HEK293 (cell line): ENCODE data around the gene ZBED4.

Experiments used
- CTCF ChIA-PET: fragments of 350-600 bp; formaldehyde crosslinking; extraction: SDS; loops from one replicate; lab custom pipeline; 2021; ENCODE audit warnings: antibody characterized with exemption; lab: Yijun Ruan, JAX
- POLR2A ChIA-PET: fragments of 300-600 bp; formaldehyde crosslinking; extraction: SDS; loops from one replicate; lab custom pipeline; 2020; ENCODE audit warnings: antibody characterized with exemption, inconsistent platforms; lab: Yijun Ruan, JAX
- H3K27ac ChIP-seq: fragments of 200-500 bp; sonication (Bioruptor generic); 2 replicates; pipeline ENCODE4 v1.5.1; 2014; ENCODE audit warnings: low read depth, low read length, control low read depth, inconsistent platforms; ENCODE audit errors: extremely low read depth
- H3K36me3 ChIP-seq, 2 experiments: fragments of 200-500 bp in 1 of 2; sonication (Bioruptor generic) in 1 of 2; 1 replicate in 1 of 2; 2 replicates in 1 of 2; pipeline ENCODE4 v1.5.1; 2014 to 2017; ENCODE audit warnings: inconsistent platforms in 2 of 2, low read length in 2 of 2; ENCODE audit not compliant: control insufficient read depth in 2 of 2, insufficient read depth in 1 of 2
- H3K4me1 ChIP-seq: fragments of 200-500 bp; sonication (Bioruptor generic); 2 replicates; pipeline ENCODE4 v1.5.1; 2014; ENCODE audit warnings: mild to moderate bottlenecking, low read length, inconsistent platforms; ENCODE audit not compliant: control insufficient read depth, insufficient read depth
- H3K4me3 ChIP-seq: 2 replicates; pipeline ENCODE4 v1.5.1; 2011; ENCODE audit warnings: low read depth, mild to moderate bottlenecking, control low read depth, low read length, moderate library complexity
- H3K9me3 ChIP-seq: fragments of 200-500 bp; sonication (Bioruptor generic); 2 replicates; pipeline ENCODE4 v1.5.1; 2014; ENCODE audit warnings: low read depth, low read length, inconsistent platforms; ENCODE audit not compliant: control insufficient read depth, insufficient read depth
- HIC1 ChIP-seq: fragments of 450-650 bp; formaldehyde crosslinking; IDR thresholded peaks from 2 replicates; pipeline ENCODE4 v1.5.1; 2016; ENCODE audit warnings: missing biosample characterization, missing genetic modification characterization
- KLF8 ChIP-seq: fragments of 450-650 bp; formaldehyde crosslinking; IDR thresholded peaks from 2 replicates; pipeline ENCODE4 v1.5.1; 2016; ENCODE audit warnings: missing biosample characterization, missing genetic modification characterization
- SP3 ChIP-seq: fragments of 450-650 bp; formaldehyde crosslinking; IDR thresholded peaks from 2 replicates; pipeline ENCODE4 v1.5.1; 2016; ENCODE audit warnings: missing biosample characterization, missing genetic modification characterization
- WT1 ChIP-seq: fragments of 450-650 bp; formaldehyde crosslinking; IDR thresholded peaks from 2 replicates; pipeline ENCODE4 v1.5.1; 2016; ENCODE audit warnings: missing biosample characterization, missing genetic modification characterization
- ZBTB1 ChIP-seq: fragments of 450-650 bp; formaldehyde crosslinking; IDR thresholded peaks from 2 replicates; pipeline ENCODE4 v1.5.1; 2016; ENCODE audit warnings: missing biosample characterization, missing genetic modification characterization
- ZBTB48 ChIP-seq: fragments of 450-650 bp; formaldehyde crosslinking; IDR thresholded peaks from 2 replicates; pipeline ENCODE4 v1.5.1; 2016; ENCODE audit warnings: missing biosample characterization, missing genetic modification characterization
- ZBTB7A ChIP-seq: fragments of 450-650 bp; formaldehyde crosslinking; IDR thresholded peaks from 2 replicates; pipeline ENCODE4 v1.5.1; 2016; ENCODE audit warnings: low read depth, missing biosample characterization, missing genetic modification characterization
- ZBTB8A ChIP-seq: fragments of 450-650 bp; formaldehyde crosslinking; IDR thresholded peaks from 2 replicates; pipeline ENCODE4 v1.5.1; 2016; ENCODE audit warnings: missing biosample characterization, missing genetic modification characterization
- ZFP3 ChIP-seq: fragments of 450-650 bp; formaldehyde crosslinking; IDR thresholded peaks from 2 replicates; pipeline ENCODE4 v1.5.1; 2016; ENCODE audit warnings: low read depth, missing biosample characterization, missing genetic modification characterization
- ZFP37 ChIP-seq: fragments of 450-650 bp; formaldehyde crosslinking; IDR thresholded peaks from 2 replicates; pipeline ENCODE4 v1.5.1; 2016; ENCODE audit warnings: missing biosample characterization, missing genetic modification characterization
- ZNF114 ChIP-seq: fragments of 450-650 bp; formaldehyde crosslinking; IDR thresholded peaks from 2 replicates; pipeline ENCODE4 v1.5.0; 2017; ENCODE audit warnings: missing biosample characterization, missing genetic modification characterization
- ZNF121 ChIP-seq: fragments of 450-650 bp; formaldehyde crosslinking; IDR thresholded peaks from 2 replicates; pipeline ENCODE4 v1.5.1; 2016; ENCODE audit warnings: missing biosample characterization, missing genetic modification characterization
- ZNF148 ChIP-seq: fragments of 450-650 bp; formaldehyde crosslinking; IDR thresholded peaks from 2 replicates; pipeline ENCODE4 v1.5.0; 2017; ENCODE audit warnings: missing biosample characterization, missing genetic modification characterization, borderline replicate concordance
- ZNF169 ChIP-seq: fragments of 450-650 bp; formaldehyde crosslinking; IDR thresholded peaks from 2 replicates; pipeline ENCODE4 v1.5.1; 2016; ENCODE audit warnings: missing biosample characterization, missing genetic modification characterization
- ZNF175 ChIP-seq: fragments of 450-650 bp; formaldehyde crosslinking; IDR thresholded peaks from 2 replicates; pipeline ENCODE4 v1.5.1; 2016; ENCODE audit warnings: missing biosample characterization, missing genetic modification characterization
- ZNF202 ChIP-seq: fragments of 450-650 bp; formaldehyde crosslinking; IDR thresholded peaks from 2 replicates; pipeline ENCODE4 v1.5.1; 2016; ENCODE audit warnings: missing biosample characterization, missing genetic modification characterization, borderline replicate concordance
- ZNF248 ChIP-seq: fragments of 450-650 bp; formaldehyde crosslinking; IDR thresholded peaks from 2 replicates; pipeline ENCODE4 v1.5.1; 2017; ENCODE audit warnings: missing biosample characterization, missing genetic modification characterization
- ZNF274 ChIP-seq, 2 experiments: fragments of 200-500 bp in 1 of 2; fragments of 450-650 bp in 1 of 2; sonication (Bioruptor generic) in 1 of 2; formaldehyde crosslinking in 1 of 2; IDR thresholded peaks; 2 replicates each; pipeline versions ENCODE4 v1.5.1 to v1.6.1; 2014 to 2016; ENCODE audit warnings: borderline replicate concordance in 1 of 2, inconsistent platforms in 1 of 2, low read length in 1 of 2, missing biosample characterization in 1 of 2, missing genetic modification characterization in 1 of 2
- ZNF426 ChIP-seq: fragments of 450-650 bp; formaldehyde crosslinking; IDR thresholded peaks from 2 replicates; pipeline ENCODE4 v1.5.1; 2017; ENCODE audit warnings: missing biosample characterization, missing genetic modification characterization, mild to moderate bottlenecking, inconsistent platforms, moderate library complexity
- ZNF473 ChIP-seq: fragments of 450-650 bp; formaldehyde crosslinking; IDR thresholded peaks from 2 replicates; pipeline ENCODE4 v1.5.1; 2017; ENCODE audit warnings: missing biosample characterization, missing genetic modification characterization
- ZNF488 ChIP-seq: fragments of 450-650 bp; formaldehyde crosslinking; IDR thresholded peaks from 2 replicates; pipeline ENCODE4 v1.5.1; 2016; ENCODE audit warnings: missing biosample characterization, missing genetic modification characterization
- ZNF548 ChIP-seq: fragments of 450-650 bp; formaldehyde crosslinking; IDR thresholded peaks from 2 replicates; pipeline ENCODE4 v1.5.1; 2016; ENCODE audit warnings: missing biosample characterization, missing genetic modification characterization
- ZNF600 ChIP-seq: fragments of 450-650 bp; formaldehyde crosslinking; IDR thresholded peaks from 2 replicates; pipeline ENCODE4 v1.5.1; 2016; ENCODE audit warnings: missing biosample characterization, missing genetic modification characterization
- ZNF629 ChIP-seq: fragments of 450-650 bp; formaldehyde crosslinking; IDR thresholded peaks from 2 replicates; pipeline ENCODE4 v1.5.1; 2017; ENCODE audit warnings: missing biosample characterization, missing genetic modification characterization
- ZNF670 ChIP-seq: fragments of 450-650 bp; formaldehyde crosslinking; IDR thresholded peaks from 2 replicates; pipeline ENCODE4 v1.5.1; 2016; ENCODE audit warnings: missing biosample characterization, missing genetic modification characterization, low read depth
- ZNF768 ChIP-seq: fragments of 450-650 bp; formaldehyde crosslinking; IDR thresholded peaks from 2 replicates; pipeline ENCODE4 v1.5.1; 2018; ENCODE audit warnings: missing biosample characterization, mild to moderate bottlenecking, missing genetic modification characterization
- ZNF785 ChIP-seq: fragments of 450-650 bp; formaldehyde crosslinking; IDR thresholded peaks from 2 replicates; pipeline ENCODE4 v1.5.1; 2016; ENCODE audit warnings: missing biosample characterization, missing genetic modification characterization
- ZXDB ChIP-seq: fragments of 450-650 bp; formaldehyde crosslinking; IDR thresholded peaks from 2 replicates; pipeline ENCODE4 v1.5.1; 2016; ENCODE audit warnings: missing biosample characterization, missing genetic modification characterization
- TF ChIP-seq, protein P1 (sequence below): fragments of 450-650 bp; formaldehyde crosslinking; IDR thresholded peaks from 2 replicates; pipeline ENCODE4 v1.5.1; 2016; ENCODE audit warnings: missing biosample characterization, missing genetic modification characterization

Gene ZBED4

DNA sequence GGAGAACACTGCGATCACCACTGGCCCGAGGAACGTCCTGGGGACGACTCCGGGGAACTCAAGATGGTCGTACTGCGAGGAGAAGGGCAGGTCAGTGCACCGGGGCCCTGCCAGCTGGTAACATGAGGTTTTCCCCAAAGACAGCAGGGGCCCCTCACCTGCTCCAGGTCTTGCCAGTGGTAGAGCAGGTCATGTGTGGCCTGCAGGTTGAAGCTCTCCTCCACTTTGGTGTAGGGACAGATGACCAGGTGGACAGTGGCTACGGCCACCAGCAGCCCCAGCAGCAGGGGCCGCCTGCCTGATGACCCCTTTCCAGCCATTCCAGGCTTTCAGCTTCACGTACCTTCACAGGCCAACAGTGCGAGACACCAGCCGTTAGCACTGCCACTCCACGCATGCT is 59.8 kb downstream of the ZBED4 start:
- POLR2A ChIA-PET: no interaction called here
- Histone ChIP-seq H3K27ac (no peak overlapping the region), H3K36me3 (peaks cover 9 to 49% of the 10 kb centered on the region in 2 experiments; a peak in 2 of 3 replicates), H3K4me1 (no peaks in the 10 kb centered on the region), H3K4me3 (no peak overlapping the region), H3K9me3 (no peaks in the 10 kb centered on the region)
- TF ChIP-seq ZFP37 (tag by site-specific recombination) (no peak), ZNF121 (tag by site-specific recombination) (no peak), ZNF175 (tag by site-specific recombination) (no peak), ZFP3 (tag by site-specific recombination) (no peak), ZNF629 (tag by site-specific recombination) (no peak), ZNF473 (tag by site-specific recombination) (no peak), ZBTB1 (tag by site-specific recombination) (no peak), ZBTB8A (tag by site-specific recombination) (no peak), ZNF785 (tag by site-specific recombination) (no peak), ZBTB7A (tag by site-specific recombination) (no peak), ZXDB (no peak), ZBTB48 (tag by site-specific recombination) (no peak), KLF8 (tag by site-specific recombination) (no peak), ZNF426 (tag by site-specific recombination) (no peak), ZNF202 (tag by site-specific recombination) (no peak), ZNF670 (no peak), ZNF768 (tag by site-specific recombination) (no peak), ZNF600 (tag by site-specific recombination) (no peak), HIC1 (tag by site-specific recombination) (no peak)
- CTCF ChIA-PET: interaction anchor here (0.6 kb wide), 1 partner anchor 368 kb away, joined by 3 read pairs; no protein-coding TSS in a partner anchor

DNA sequence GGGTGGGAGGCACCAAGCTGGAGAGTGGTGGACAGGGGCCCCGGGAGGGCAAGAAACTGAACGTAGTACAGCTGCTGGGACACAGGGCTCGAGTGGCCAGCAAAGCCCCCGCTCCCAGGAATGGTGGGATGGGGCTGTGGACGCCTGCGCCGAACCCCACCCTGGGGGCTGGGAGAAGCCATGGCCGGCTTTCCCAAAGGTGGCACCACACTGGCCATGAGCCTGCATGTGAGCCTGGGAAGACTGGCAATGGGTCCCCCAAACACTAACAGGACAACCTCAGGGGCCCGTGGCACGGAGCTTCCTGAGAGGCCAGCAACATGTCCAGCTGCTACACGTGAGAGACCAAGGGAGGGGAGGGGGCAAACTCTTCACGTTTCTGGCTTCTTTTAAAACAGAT is 60.6 kb downstream of the ZBED4 start:
- H3K9me3 ChIP-seq: no peaks in the 10 kb centered on the region
- no peaks in the 10 kb centered on the region for H3K4me1 ChIP-seq
- POLR2A ChIA-PET: no interaction called here
- no peak overlapping the region for H3K27ac ChIP-seq
- peaks cover 9 to 44% of the 10 kb centered on the region in 2 experiments; a peak in 2 of 3 replicates for H3K36me3 ChIP-seq
- H3K4me3 ChIP-seq: no peak overlapping the region
- CTCF ChIA-PET: interaction anchor here (0.6 to 1.3 kb wide), 2 partner anchors 116 to 367 kb away, joined by 3 read pairs; no protein-coding TSS in a partner anchor
- TF ChIP-seq SP3 (tag by site-specific recombination) (no peak), ZNF274 (IDR thresholded peaks at IDR 0.05; ENCODE audit: low read length) (no peak), ZNF274 (tag by site-specific recombination; IDR thresholded peaks at IDR 0.05; ENCODE audit: borderline replicate concordance) (no peak), ZNF548 (tag by site-specific recombination) (no peak), ZNF121 (tag by site-specific recombination) (no peak), ZNF169 (no peak), ZNF148 (tag by site-specific recombination) (no peak), ZNF114 (tag by site-specific recombination) (no peak), ZNF488 (no peak), ZXDB (no peak), WT1 (tag by site-specific recombination) (no peak), ZNF248 (no peak), ZNF785 (tag by site-specific recombination) (no peak)
- TF ChIP-seq, protein P1, sequence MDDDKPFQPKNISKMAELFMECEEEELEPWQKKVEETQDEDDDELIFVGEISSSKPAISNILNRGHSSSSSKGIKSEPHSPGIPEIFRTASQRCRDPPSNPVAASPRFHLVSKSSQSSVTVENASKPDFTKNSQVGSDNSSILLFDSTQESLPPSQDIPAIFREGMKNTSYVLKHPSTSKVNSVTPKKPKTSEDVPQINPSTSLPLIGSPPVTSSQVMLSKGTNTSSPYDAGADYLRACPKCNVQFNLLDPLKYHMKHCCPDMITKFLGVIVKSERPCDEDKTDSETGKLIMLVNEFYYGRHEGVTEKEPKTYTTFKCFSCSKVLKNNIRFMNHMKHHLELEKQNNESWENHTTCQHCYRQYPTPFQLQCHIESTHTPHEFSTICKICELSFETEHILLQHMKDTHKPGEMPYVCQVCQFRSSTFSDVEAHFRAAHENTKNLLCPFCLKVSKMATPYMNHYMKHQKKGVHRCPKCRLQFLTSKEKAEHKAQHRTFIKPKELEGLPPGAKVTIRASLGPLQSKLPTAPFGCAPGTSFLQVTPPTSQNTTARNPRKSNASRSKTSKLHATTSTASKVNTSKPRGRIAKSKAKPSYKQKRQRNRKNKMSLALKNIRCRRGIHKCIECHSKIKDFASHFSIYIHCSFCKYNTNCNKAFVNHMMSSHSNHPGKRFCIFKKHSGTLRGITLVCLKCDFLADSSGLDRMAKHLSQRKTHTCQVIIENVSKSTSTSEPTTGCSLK: no peak
